Type B pancreatic cell (in vitro differentiated cells): ENCODE measurements around the gene GMDS. TPM values are rescaled to one million over a fixed set of nuclear protein-coding genes. Genes with fewer than 3 reads are reported as not detected.

Experiments
- DNase-seq: peaks from one replicate; pipeline ENCODE4 v3.0.0; 2021; ENCODE audit warnings: mixed read lengths; ENCODE audit not compliant: unreplicated experiment; ENCODE audit errors: extremely low spot score
- H3K27ac Mint-ChIP-seq: 2 replicates; pipeline ENCODE4 v1.8.0; 2021; ENCODE audit warnings: mild to moderate bottlenecking, mixed read lengths
- H3K27me3 Mint-ChIP-seq: 2 replicates; pipeline ENCODE4 v1.8.0; 2021; ENCODE audit warnings: mixed read lengths
- H3K36me3 Mint-ChIP-seq: 2 replicates; pipeline ENCODE4 v1.8.0; 2021; ENCODE audit warnings: mixed read lengths
- H3K4me1 Mint-ChIP-seq: one replicate; pipeline ENCODE4 v1.8.0; 2021; ENCODE audit warnings: mixed read lengths; ENCODE audit not compliant: unreplicated experiment
- H3K4me3 Mint-ChIP-seq: 2 replicates; pipeline ENCODE4 v1.8.0; 2021; ENCODE audit warnings: mild to moderate bottlenecking, mixed read lengths
- H3K9me3 Mint-ChIP-seq: 2 replicates; pipeline ENCODE4 v1.8.0; 2021; ENCODE audit warnings: mixed read lengths
- total RNA-seq: library from RNA; stranded (reverse); gene quantifications from 2 replicates; pipeline ENCODE4 v1.2.1, GENCODE V29; 2021; ENCODE audit warnings: low replicate concordance
- TF ChIP-seq, protein P1 (sequence below): fragments of 200-600 bp; sonication (generic); conservative IDR thresholded peaks from 2 replicates; pipeline ENCODE4 v1.5.0; 2021; ENCODE audit warnings: antibody characterized with exemption, mild to moderate bottlenecking

Gene GMDS
- total RNA-seq, 1 donor from 2014 or later: 41.3 TPM

DNA sequence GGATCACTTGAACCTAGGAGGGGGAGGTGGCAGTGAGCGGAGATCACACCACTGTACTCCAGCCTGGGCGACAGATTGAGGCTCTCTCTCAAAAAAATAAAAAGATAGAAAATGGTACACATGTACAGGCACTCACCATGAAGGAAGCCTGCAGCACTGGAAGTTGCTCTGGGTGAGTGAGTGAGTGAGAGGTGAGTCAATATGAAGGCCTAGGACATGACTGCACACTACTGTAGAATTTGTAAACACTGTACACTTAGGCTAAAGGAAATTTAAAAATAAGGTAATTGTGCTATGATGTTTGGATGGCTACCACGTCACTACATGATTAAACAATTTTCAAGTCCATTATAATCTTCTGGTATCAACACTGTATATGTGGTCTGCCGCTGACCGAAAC is 419.5 kb downstream of the GMDS start:
- TF ChIP-seq, protein P1, sequence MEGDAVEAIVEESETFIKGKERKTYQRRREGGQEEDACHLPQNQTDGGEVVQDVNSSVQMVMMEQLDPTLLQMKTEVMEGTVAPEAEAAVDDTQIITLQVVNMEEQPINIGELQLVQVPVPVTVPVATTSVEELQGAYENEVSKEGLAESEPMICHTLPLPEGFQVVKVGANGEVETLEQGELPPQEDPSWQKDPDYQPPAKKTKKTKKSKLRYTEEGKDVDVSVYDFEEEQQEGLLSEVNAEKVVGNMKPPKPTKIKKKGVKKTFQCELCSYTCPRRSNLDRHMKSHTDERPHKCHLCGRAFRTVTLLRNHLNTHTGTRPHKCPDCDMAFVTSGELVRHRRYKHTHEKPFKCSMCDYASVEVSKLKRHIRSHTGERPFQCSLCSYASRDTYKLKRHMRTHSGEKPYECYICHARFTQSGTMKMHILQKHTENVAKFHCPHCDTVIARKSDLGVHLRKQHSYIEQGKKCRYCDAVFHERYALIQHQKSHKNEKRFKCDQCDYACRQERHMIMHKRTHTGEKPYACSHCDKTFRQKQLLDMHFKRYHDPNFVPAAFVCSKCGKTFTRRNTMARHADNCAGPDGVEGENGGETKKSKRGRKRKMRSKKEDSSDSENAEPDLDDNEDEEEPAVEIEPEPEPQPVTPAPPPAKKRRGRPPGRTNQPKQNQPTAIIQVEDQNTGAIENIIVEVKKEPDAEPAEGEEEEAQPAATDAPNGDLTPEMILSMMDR: no peak
- Mint-ChIP-seq H3K9me3 (peaks cover 11% of the 10 kb centered on the region), H3K4me3 (no peak overlapping the region), H3K27ac (no peak overlapping the region), H3K27me3 (no peaks in the 10 kb centered on the region), H3K36me3 (peaks cover 22% of the 10 kb centered on the region), H3K4me1 (peaks cover 15% of the 10 kb centered on the region)
- DNase-seq: no peak

DNA sequence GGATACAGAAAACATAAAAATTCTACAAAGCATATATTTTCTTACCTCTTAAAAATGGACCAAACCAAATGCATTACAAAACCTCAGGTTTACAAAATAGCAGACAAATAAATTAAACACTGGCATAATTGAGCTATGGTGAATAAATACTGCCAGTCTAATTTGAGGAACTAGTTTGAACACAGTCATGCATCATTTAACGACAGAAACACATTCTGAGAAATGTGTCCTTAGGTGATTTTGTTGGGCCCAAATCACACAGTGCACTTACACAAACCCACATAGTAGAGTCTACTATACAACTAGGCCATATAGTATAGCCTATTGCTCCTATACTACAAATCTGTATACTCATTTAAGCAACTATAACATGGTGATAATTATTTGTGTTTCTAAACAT is 420.1 kb downstream of the GMDS start:
- Mint-ChIP-seq H3K9me3 (peaks cover 11% of the 10 kb centered on the region), H3K4me3 (no peak overlapping the region)

GRCh38 chr6:1821513-1822183 is 423.8 kb downstream of the GMDS start:
- Mint-ChIP-seq H3K27me3 (no peaks in the 10 kb centered on the region), H3K27ac (peak overlapping the region; percentile 47), H3K4me3 (peak overlapping the region; percentile 62), H3K4me1 (peaks cover 24% of the 10 kb centered on the region), H3K36me3 (peaks cover 9% of the 10 kb centered on the region), H3K9me3 (no peaks in the 10 kb centered on the region)
- TF ChIP-seq, protein P1: no peak
- DNase-seq: no peak

More for the DNA sequence above, 420.1 kb downstream of the GMDS start:
- TF ChIP-seq, protein P1: no peak
- no peak overlapping the region for H3K27ac Mint-ChIP-seq
- DNase-seq: no peak
- peaks cover 17% of the 10 kb centered on the region for H3K4me1 Mint-ChIP-seq
- peaks cover 22% of the 10 kb centered on the region for H3K36me3 Mint-ChIP-seq
- no peaks in the 10 kb centered on the region for H3K27me3 Mint-ChIP-seq

GRCh38 chr6:1821164-1821512 is 424.3 kb downstream of the GMDS start:
- Mint-ChIP-seq H3K27ac (no peak overlapping the region), H3K9me3 (no peaks in the 10 kb centered on the region), H3K4me3 (peak overlapping the region; percentile 62), H3K4me1 (peaks cover 24% of the 10 kb centered on the region), H3K36me3 (peaks cover 9% of the 10 kb centered on the region), H3K27me3 (no peaks in the 10 kb centered on the region)
- TF ChIP-seq, protein P1: no peak
- DNase-seq: no peak

DNA sequence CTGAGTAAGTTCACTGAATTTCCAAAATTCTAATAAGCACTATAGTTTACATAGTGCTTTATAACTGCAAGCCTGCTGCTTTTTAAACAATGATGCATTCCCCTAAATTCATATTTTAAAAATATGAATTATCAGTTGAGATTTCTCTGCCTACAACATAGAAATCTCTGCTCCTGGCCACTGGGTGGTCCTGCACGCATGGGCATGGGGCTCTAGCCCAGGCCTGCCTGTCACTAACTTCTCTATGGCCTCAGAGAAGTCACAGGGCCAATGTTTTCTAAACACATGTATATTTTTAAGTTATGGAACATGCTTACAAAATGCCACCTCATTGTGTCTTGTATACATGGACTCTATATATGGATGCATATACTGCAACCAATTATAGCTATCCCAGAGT is 424.7 kb downstream of the GMDS start:
- no peak overlapping the region for H3K27ac Mint-ChIP-seq
- H3K4me3 Mint-ChIP-seq: peak overlapping the region; percentile 62
- peaks cover 24% of the 10 kb centered on the region for H3K4me1 Mint-ChIP-seq

More for the DNA sequence above, 424.7 kb downstream of the GMDS start:
- H3K36me3 Mint-ChIP-seq: peaks cover 9% of the 10 kb centered on the region
- DNase-seq: no peak
- no peaks in the 10 kb centered on the region for H3K27me3 Mint-ChIP-seq
- TF ChIP-seq, protein P1: peak; percentile 28
- no peaks in the 10 kb centered on the region for H3K9me3 Mint-ChIP-seq
